Right ventricle myocardium inferior (tissue), 1 donor: ENCODE measurements around the gene MGAT1. TPM values are rescaled to one million over a fixed set of nuclear protein-coding genes. Genes with fewer than 3 reads are reported as not detected.
A peak's percentile ranks its signal among the peaks of the same experiment; 100 is the strongest.
"Not testable (repeated sequence)": the region's sequence is repeated elsewhere in the genome, so short reads cannot be mapped to it uniquely, and the experiment has no call there.

Source experiments
- ATAC-seq: fragments of 200-7000 bp; cut with Tn5 transposase; one replicate; pipeline ENCODE4 v1.9.1; 2020; ENCODE audit warnings: mild to moderate bottlenecking, moderate library complexity
- DNase-seq: peaks from one replicate; pipeline ENCODE4 v3.0.0; 2021; ENCODE audit errors: missing footprints
- intact Hi-C: fragments of 100-400 bp; cut with DNase I; formaldehyde crosslinking; loops from one replicate; pipeline ENCODE4 v1.11.0; 2022
- long read RNA-seq: library from polyadenylated mRNA; unstranded; transcript quantifications from one replicate; pipeline ENCODE4 v2.0.0, GENCODE V29; 2021
- total RNA-seq: library from RNA; stranded (reverse); fragmentation: NEBNext Ultra II Directional; extraction: Animal tissue kit (Norgen Biotek cat#: 25700); gene quantifications from one replicate; pipeline ENCODE4 v1.2.1, GENCODE V29; 2021
- donor health status: DM: no; HTN: yes; CAD: no; lungs with severe emphysema.

Gene MGAT1
- 76.0 TPM for total RNA-seq
- long read RNA-seq, transcript MGAT1-203 (3 exons, 3,077 nt) = minor isoform, 33 of 164 reads
- long read RNA-seq, transcript MGAT1-204 (2 exons, 1,919 nt) = minor isoform, 8 of 164 reads
- long read RNA-seq, transcript MGAT1-201 (2 exons, 2,761 nt) = major isoform, 94 of 164 reads
- long read RNA-seq, partial matches to known transcripts = 0 of 164 reads
- long read RNA-seq, other reads (novel, unspliced or antisense) = 27 of 164 reads

- ATAC-seq (peak; percentile 89), DNase-seq (peak; percentile 95)
- intact Hi-C loops = loop anchor here (5.0 kb wide), 3 partner anchors 60 to 385 kb away; partner anchors contain the start of genes BTNL9 and ZFP62
Measured at GRCh38 chr5:180802325-180803180, at the start of gene MGAT1. Gene MGAT1 (minus strand): TSS chr5:180802806. CDS start chr5:180792971, 9,835 bp downstream.

- DNase-seq (no peak), ATAC-seq (no peak)
- intact Hi-C loops = no loop called here
Measured at GRCh38 chr5:180850434-180851078, 48.0 kb upstream of the MGAT1 start.

GRCh38 chr5:180849827-180850226 lies 47.2 kb upstream of the MGAT1 start:
- DNase-seq = no peak
- intact Hi-C loops = no loop called here
- no peak for ATAC-seq

- no peak for DNase-seq
- no peak for ATAC-seq
- intact Hi-C loops = no loop called here
Measured at GRCh38 chr5:180848878-180849277, 46.3 kb upstream of the MGAT1 start.

- no peak for ATAC-seq
- intact Hi-C loops = no loop called here
- no peak for DNase-seq
Measured at GRCh38 chr5:180848265-180848664, 45.7 kb upstream of the MGAT1 start.

GRCh38 chr5:180847026-180847425 lies 44.4 kb upstream of the MGAT1 start:
- ATAC-seq = no peak
- intact Hi-C loops = no loop called here
- no peak for DNase-seq

- intact Hi-C loops = no loop called here
- no peak for ATAC-seq
- DNase-seq = no peak
Measured at GRCh38 chr5:180844858-180845257, 42.3 kb upstream of the MGAT1 start.

- intact Hi-C loops = no loop called here
Measured at GRCh38 chr5:180844432-180844831, 41.8 kb upstream of the MGAT1 start.

GRCh38 chr5:180839935-180840334 lies 37.3 kb upstream of the MGAT1 start:
- intact Hi-C loops = no loop called here
- DNase-seq (no peak), ATAC-seq (no peak)

More at GRCh38 chr5:180844432-180844831, 41.8 kb upstream of the MGAT1 start:
- ATAC-seq = no peak
- no peak for DNase-seq

- ATAC-seq = no peak
- intact Hi-C loops = no loop called here
- DNase-seq = no peak
Measured at GRCh38 chr5:180839227-180839626, 36.6 kb upstream of the MGAT1 start.

GRCh38 chr5:180837478-180837877 lies 34.9 kb upstream of the MGAT1 start:
- intact Hi-C loops = no loop called here
- DNase-seq = no peak
- ATAC-seq = no peak

GRCh38 chr5:180832638-180833068 lies 30.0 kb upstream of the MGAT1 start:
- DNase-seq (no peak), ATAC-seq (no peak)
- intact Hi-C loops = no loop called here

GRCh38 chr5:180831139-180832093 lies 28.8 kb upstream of the MGAT1 start:
- DNase-seq (peak; percentile 96), ATAC-seq (peak; percentile 99)
- intact Hi-C loops = loop anchor here (1.0 to 2.0 kb wide), 2 partner anchors 21 to 29 kb away; no protein-coding TSS in a partner anchor

GRCh38 chr5:180830253-180831138 lies 27.9 kb upstream of the MGAT1 start:
- ATAC-seq = peak; percentile 70
- intact Hi-C loops = loop anchor here (1.0 to 2.0 kb wide), 2 partner anchors 20 to 30 kb away; no protein-coding TSS in a partner anchor
- DNase-seq = peak; percentile 86

- ATAC-seq = no peak
- intact Hi-C loops = loop anchor here (2.0 kb wide), 1 partner anchor 19 kb away; no protein-coding TSS in a partner anchor
- no peak for DNase-seq
Measured at GRCh38 chr5:180829726-180830125, 27.1 kb upstream of the MGAT1 start.

GRCh38 chr5:180828756-180829531 lies 26.3 kb upstream of the MGAT1 start:
- intact Hi-C loops, DNase-seq, ATAC-seq: not testable (repeated sequence)
